MM.1S (cell line): ENCODE measurements around the gene SULT2A1.

Source experiments
- CTCF ChIP-seq: fragments of 300-600 bp; sonication (generic); IDR thresholded peaks from 2 replicates; pipeline ENCODE4 v1.5.1; 2016; ENCODE audit warnings: antibody characterized with exemption, low read length, mixed read lengths
- EZH2 ChIP-seq: fragments of 300-600 bp; sonication (generic); optimal IDR thresholded peaks from 2 replicates; pipeline ENCODE3; 2017; ENCODE audit warnings: low read depth, mild to moderate bottlenecking, antibody characterized with exemption, low read length, mixed read lengths
- EZH2phosphoT487 ChIP-seq: fragments of 300-600 bp; sonication (generic); IDR thresholded peaks from 2 replicates; pipeline ENCODE4 v1.6.1; 2018; ENCODE audit warnings: antibody characterized with exemption, low read length

- TF ChIP-seq CTCF (no peak), EZH2 (no peak), EZH2phosphoT487 (no peak)
These were observed 50.1 kb downstream of the SULT2A1 start for GRCh38 chr19:47836038-47836437.
